GM21360 (cell line): ENCODE measurements around the gene CCDC127.
"Not testable (repeated sequence)": the region's sequence is repeated elsewhere in the genome, so short reads cannot be mapped to it uniquely, and the experiment has no call there.

Experiments
- ATAC-seq: cut with Tn5 transposase; IDR thresholded peaks from one replicate; pipeline ENCODE4 v1.9.1; 2021; ENCODE audit warnings: mild to moderate bottlenecking, moderate library complexity; ENCODE audit not compliant: unreplicated experiment

CCDC127 gene

DNA sequence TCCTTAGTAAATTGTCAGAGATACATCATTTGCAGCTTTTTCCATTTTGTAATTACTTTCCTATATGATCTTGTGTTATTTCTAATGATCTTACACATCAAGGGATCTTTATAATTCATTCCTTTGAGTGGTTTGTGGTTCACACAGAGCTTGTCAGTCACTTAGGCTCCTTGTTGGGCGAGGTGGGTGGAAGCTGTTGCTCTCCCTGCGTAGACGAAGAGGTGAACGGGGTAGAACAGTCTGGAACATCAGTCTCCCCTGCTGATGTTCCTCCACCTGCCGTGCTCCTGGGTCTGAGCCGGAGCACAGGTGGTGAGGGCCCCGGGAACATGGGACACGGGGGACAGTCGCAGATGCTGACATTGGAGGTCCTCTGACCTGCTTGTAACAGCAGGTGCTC lies 17.6 kb upstream of the CCDC127 start:
- not testable (repeated sequence) for ATAC-seq

DNA sequence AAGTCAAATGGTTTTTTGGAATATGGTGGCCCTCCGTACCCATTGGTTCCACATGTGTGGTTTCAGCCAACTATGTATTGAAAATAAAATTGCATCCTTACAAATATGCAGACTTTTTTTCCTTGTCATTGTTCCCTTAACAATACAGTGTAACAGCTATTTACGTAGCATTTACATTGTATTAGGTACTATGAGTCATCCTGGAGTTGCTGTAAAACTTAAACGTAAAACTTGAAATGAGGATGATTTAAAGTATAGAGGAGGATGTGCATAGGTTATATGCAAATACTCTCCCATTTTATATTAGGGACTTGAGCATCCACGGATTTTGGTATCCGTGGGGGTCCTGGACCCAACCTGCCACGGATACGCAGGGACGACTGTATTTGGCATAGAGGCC lies 16.5 kb upstream of the CCDC127 start:
- no peak for ATAC-seq

DNA sequence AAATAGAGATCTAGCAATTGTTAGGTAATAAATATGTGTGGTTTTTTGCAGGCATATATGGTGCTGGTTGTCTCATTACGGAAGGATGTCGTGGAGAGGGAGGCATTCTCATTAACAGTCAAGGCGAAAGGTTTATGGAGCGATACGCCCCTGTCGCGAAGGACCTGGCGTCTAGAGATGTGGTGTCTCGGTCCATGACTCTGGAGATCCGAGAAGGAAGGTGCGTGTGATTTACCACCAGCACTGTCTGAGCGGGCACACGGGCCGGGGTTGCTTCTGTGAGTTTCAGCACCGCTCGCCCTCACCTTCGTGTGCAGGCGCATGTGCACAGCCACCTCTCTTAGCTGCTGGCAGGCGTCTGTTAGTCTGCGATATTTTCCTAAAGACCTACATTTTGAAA lies 15.5 kb upstream of the CCDC127 start:
- not testable (repeated sequence) for ATAC-seq

DNA sequence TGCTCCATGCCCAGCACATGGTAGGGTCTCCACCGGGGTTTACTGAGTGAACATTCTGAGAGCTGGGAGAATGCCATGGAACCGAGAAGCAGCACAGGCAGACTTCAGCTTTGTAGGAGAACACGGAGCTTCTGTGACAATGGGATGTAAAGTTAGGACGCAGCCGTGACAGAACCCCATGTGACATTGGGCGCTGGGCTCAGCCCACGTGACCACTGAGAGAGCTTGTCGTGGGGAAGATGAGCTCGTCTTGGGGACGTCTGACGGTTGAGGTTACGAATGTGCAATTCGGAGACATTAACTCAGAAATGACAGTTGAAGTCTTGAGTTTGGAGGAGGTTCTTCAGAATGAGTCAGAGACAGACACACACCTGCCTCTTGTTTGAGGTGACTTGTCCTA lies 13.7 kb upstream of the CCDC127 start:
- no peak for ATAC-seq

DNA sequence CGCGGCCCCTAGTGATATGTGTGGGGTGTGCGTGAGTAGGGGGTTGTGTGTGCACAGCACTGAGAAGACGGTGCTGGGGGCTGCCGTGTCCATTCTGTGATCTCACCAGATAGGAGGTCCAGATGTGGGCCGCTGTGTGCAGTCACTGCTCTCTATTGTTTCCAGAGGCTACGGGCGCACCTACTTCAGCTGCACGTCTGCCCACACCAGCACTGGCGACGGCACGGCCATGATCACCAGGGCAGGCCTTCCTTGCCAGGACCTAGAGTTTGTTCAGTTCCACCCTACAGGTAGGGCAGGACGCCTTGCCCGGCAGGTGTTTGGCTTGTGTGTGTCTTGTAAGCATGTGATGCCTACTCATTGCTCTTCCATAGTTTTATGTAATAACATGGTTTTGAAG lies 12.8 kb upstream of the CCDC127 start:
- no peak for ATAC-seq

DNA sequence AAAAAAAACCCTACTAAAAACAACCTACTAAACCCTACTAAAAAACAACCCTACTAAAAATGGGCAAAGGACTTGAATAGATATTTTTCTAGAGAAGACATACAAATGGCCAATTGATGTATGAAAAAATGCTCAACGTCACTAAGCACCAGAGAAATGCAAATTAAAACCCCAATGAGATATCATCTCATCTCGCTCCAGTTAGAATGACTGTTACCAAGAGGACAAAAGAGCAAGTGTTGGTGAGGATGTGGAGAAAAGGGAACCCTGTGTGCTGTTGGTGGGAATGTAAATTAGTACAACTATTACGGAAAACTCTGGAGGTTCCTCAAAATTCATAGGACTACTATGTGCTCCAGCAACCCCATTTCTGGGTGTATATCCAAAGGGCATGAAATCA lies 10.9 kb upstream of the CCDC127 start:
- ATAC-seq = no peak

DNA sequence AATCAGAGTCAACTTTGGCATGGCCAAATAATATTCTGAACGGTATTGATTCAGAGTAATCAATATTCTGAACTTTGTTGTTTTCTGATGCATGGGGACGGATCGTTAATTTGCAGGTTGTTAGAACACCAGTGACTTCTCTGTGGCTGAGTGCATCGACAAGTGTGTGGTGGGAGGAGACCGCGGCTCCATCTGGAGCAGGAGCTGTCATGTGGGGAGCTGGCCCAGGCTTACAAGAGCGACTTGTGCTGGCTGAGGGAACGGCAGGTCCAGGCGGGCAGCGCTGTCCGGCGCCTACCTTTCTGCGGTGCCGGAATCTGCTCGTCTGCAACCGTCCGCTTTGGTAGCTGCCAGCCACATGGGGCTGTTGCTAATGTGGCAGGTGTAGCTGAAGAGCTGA lies 9.4 kb upstream of the CCDC127 start:
- not testable (repeated sequence) for ATAC-seq

DNA sequence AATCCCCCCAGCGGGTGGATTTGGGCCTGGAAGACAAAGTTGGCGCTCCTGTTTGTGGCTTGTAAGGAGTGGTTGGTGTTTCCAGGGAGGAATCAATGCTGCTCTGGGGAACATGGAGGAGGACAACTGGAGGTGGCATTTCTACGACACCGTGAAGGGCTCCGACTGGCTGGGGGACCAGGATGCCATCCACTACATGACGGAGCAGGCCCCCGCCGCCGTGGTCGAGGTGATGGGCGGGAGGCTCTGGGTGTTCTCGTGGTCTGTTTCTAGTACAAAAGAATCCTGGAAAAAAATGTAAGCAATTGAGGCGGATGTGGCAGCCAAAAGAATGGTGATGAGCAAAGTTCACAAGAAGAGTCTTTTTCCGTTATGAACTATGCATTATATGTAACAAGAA lies 7.4 kb upstream of the CCDC127 start:
- ATAC-seq = no peak

DNA sequence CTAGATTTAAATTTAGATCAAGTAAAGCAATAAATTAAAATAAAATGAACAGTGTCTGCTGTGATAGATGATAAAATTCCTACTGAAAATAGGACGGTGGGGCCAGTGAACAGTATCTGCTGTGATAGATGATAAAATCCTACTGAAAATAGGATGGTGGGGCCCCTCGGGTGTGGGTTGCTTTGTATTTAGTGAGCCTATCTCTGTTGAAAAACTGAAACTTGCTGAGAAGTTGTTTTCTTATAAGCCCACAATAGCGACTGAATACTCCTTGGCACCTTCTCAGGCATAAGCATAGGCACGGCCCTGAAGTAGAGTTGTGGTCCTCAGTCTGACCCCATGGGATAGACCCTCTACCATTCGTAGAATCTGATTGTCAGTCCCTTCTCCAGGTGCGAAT lies 5.8 kb upstream of the CCDC127 start:
- ATAC-seq = no peak

DNA sequence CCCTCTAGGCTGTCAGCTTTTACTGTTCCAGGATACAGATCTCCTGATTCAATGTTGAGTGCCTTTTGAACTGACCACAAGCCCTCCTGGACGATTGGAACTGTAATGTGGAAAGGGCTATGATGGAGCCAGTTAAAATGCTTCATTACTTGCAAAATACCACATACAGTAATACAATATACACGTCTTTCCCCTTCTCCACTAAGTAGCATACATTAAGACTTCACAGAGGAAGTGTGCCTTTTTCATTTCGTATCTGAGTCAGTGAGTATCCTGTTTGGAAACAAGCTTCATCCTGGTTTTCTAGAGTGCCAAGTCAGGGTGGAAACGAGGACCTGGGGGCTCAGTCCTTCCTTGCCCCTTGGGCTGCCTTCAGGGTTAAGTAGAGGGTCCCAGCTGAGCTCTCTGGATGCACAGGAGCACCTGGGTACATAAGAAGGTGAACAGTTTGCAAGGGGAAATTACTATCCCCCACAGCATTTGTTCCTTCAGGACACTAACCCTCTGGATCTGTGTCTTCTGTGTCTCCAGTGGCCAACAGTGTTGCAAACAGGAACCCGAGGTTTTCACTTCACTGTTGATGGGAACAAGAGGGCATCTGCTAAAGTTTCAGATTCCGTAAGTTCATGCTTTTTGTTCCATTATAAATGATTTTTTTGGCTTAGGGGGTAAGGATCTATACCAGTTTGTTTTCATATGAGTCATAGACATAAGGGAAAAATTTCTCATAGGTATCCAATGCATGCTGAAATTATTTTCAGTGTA lies 5.2 kb upstream of the CCDC127 start:
- ATAC-seq = not testable (repeated sequence)

DNA sequence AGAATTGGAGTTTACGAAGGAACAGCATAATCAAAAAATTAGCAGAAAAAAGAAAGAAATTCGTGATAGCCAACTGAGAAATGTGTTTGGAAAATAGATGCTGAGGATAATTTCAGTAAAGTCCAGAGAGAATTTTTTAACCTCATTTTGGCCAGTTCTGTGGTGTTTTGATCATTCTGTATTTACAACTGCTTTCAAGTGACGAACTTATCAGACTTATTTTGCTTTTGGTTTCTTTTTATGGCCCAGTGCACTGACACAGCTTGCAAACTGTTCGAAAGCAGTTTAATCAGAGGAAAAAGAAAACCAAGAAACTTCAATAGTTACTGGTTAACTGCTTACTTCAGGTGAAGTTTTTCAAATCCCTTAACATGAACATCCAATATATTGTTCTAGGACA lies 2.0 kb upstream of the CCDC127 start:
- ATAC-seq = no peak

DNA sequence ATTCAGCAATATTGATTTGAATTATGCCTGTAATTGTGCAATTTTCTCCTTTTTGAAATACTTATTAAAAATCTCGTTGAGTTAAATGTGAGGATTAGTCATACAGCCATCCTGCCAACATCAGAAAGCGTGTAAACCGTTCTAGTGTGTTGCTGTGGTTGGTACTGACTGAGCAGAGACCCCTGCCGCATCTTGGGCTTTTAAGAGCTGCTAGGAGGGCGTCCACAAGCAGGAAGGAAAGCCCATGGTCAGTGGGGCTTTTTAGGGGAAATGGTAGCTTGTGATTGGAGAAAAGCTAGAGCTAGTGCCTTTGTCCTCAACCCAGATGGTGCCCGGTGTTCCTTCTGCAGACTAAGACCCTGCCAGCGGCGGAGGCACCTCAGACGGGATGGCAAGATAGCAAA lies 1.5 kb upstream of the CCDC127 start:
- no peak for ATAC-seq

DNA sequence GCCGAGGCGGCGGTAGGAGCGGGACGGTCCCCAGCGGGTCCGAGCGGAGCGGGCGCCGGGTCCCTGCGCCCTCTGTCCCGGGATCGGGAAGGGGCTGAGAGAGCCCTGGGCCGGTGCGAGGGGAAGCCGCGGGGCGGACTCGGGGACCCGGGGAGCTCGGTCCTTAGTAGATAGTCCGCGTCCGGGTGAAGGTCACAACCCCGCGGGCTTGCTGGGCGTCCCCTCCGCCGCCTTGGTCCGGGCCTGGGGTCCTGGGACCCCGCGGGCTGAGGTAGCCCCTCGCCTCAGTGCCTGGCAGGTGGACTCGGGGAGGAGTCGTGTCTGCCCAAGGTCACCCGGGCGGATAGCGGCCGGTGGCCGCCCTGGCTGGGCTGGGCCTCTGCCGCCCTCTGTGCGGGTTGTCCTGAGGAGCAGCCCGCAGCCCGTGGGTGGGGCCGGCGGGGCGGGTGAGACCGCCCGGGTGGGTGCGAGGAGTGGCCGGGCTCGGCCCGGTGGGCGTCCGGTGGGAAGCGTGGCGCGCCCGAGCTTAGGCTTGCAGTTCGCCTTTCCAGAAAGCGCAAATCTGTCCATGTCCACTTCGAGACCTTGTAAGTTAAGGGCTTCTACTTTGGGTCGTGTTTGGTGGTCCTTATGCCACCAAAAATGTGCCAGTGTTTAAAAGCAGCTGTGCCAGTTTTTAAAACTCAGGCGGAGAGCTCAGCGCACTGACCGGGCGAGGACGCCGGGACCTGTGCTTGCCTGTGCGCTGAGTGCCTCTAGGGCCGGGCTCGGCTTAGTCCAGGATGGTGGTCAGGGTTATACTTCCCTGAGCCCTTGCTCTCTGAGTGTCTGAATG lies 721 bp upstream of the CCDC127 start:
- ATAC-seq = peak; percentile 18

DNA sequence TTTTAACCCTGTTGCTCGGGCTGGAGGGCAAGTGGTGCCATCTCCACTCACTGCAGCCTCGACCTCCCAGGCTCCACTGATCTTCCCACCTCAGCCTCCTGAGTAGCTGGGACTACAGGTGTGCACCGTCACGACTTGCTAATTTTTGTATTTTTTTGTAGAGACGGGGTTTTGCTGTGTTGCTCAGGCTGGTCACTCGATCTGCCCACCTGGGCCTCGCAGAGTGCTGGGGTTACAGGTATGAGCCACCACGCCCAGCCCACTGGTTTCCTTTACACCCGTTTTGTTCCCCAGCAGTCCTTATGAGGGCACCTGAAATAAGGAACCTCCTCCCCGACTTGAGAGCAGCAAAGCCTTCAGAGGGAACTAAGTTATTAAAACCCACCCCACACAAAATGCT lies 1.9 kb downstream of the CCDC127 start:
- ATAC-seq = not testable (repeated sequence)

DNA sequence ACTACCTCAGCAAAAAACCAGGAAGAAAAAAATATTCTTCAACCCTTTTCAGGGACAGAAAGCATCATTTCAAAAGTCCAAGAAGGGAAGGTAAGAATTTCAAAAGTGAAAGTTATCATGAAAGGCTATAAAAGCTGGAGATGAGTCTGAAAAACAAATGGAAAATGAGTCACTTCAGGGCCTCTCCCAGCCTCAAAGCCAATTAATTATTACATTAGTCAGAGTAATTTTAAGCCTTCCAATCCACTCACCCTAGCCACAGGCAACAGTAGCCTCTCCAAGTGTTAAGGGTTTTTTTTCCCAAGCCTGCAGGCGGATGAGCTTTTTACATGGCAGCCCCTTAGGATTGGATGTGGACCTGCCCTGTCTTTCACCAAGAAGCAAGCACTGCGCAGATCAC lies 2.7 kb downstream of the CCDC127 start:
- not testable (repeated sequence) for ATAC-seq

DNA sequence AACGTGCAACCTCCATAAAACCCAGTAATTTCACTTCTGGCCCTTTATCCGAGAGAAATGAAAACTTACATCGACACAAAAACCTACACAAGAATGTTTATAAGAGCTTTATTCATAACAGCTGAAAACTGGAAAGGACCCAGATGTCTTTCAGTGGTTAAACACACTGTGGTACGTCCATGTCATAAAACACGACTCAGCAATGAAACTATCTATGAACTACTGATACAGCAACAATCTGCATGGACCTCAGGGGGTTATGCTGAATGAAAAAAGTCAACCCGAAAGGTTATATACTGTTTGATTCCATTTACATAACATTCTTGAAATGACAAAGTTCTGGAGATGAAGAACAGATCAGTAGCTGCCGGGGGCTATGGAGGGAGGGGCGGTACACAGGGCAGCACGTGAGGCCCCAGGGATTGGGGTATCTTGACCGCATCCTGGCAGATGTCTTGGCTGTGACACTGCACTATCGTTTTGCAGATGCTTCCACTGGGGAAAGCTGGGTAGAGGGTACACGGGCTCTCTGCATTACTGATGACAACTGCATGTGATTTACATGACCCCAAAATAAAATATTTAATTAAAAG lies 4.1 kb downstream of the CCDC127 start:
- ATAC-seq = no peak

DNA sequence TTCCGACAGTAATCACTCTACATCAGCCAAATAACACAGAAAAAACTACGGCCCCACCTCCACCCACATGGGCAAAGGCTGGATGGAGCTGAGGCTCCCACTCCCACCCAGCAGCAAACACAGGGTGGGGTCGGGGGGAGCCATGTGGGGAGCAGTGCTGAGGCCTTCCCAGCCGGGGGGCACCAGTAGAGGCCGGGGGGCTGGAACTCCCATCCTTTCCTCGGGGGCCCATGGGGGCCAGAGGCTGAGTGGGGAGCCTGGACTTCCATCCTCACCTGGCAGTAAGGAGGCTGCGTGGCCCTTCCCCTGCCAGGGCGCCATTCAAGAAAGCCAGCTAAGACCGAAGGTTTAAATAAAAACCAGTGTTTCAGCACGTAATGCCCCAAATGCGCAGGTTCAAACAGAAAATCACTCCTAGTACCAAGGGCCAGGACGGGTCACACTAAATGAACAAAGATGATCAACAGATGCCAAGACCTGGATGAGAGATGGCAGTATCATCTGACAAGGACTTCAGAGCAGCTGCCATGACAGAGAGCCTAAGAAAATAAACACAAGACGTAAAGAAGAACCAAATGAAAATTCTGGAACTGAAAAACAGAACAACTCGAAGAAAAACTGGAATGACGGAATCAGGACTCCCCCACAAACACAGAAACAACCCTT lies 9.4 kb downstream of the CCDC127 start:
- ATAC-seq = no peak

DNA sequence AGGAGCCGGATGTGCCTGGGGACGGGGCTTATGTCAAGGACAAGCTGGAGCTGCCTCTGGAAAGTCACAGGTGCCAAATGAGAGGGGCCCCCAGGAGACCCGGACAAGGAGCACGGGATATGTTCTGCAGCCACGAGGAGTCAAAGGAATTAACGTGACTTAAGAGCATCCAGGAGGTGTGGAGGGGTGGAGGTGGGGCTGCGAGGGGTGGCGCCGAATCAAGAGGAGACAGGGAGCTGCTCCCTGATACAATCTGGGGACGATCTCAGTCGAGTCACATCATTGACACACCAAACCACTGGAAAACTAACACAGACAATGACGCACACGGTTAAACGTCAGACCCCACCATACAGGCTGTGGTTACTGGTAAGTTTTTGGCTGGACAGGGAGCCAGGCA lies 10.4 kb downstream of the CCDC127 start:
- no peak for ATAC-seq

DNA sequence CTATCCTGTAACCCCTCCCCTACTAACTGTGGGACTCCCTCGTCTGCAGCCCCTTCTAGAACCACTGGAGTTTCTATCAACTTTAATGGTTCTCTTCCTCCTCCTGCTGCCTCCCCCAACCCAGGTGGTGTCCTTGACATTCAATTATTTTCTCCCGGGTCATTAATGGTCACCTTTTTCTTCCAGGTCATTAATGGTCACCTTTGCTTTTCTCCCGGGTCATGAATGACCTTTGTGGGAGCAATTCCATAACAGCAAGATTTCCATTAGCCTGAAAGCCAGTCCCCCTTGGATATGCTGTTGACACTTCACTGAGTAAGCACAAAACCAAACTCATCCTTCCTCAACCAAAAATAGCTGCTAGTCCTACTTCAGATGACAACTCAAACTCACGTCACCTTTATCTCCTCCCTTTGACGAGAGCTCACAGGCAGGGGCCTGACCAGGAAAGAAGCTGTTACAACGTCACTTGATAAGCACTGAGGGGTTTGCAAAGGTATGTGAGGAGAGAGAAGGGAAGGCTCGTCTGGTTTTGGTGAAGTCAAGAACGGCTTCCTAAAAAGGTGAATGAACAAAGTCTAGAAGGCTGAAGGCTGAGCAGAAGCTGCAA lies 10.9 kb downstream of the CCDC127 start:
- ATAC-seq = no peak

DNA sequence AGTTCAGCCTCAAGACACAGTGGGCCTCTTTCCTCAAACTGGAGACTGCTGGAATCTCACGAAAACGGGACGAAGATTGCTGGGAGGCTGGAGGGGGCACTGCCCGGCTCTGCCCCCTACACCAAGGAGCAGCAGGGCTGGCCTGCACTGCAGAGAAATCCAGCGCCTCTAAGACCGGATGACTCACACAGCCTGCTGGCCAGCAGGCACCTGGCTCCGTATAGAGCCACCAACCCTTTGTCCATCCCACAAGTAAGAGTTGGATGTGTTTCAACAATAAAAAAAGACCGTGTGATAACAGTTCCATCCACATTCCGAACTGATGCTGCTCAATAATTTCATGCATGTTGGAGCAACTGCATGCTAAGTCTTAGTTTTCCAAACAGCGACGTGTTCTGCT lies 11.5 kb downstream of the CCDC127 start:
- no peak for ATAC-seq
